Gastroesophageal sphincter (tissue), 4 donors: ENCODE data around the gene CPA1. TPM values are rescaled to one million over a fixed set of nuclear protein-coding genes. Genes with fewer than 3 reads are reported as not detected.

Experiments
- ATAC-seq: fragments of 150-250 bp; one replicate; pipeline ENCODE4 v1.9.1; 2016; ENCODE audit warnings: mild to moderate bottlenecking, moderate library complexity
- H3K27ac ChIP-seq, 4 donors: fragments of 200-600 bp; sonication (generic) in 3 of 4; 1 replicate in 3 of 4; 2 replicates in 1 of 4; pipeline ENCODE4 v1.5.1; 2016 to 2019
- H3K27me3 ChIP-seq: fragments of 200-600 bp; sonication (generic); one replicate; pipeline ENCODE4 v1.5.1; 2019
- H3K36me3 ChIP-seq, 2 donors: fragments of 200-600 bp; sonication (generic); one replicate each; pipeline ENCODE4 v1.5.1; 2019; ENCODE audit warnings: control low read depth in 1 of 2
- H3K4me1 ChIP-seq, 3 donors: fragments of 200-600 bp; sonication (generic); 1 replicate in 2 of 3; 2 replicates in 1 of 3; pipeline ENCODE4 v1.5.1; 2016 to 2019; ENCODE audit warnings: control low read depth in 2 of 3
- H3K4me3 ChIP-seq, 2 donors: fragments of 200-600 bp; sonication (generic); one replicate each; pipeline ENCODE4 v1.5.1; 2019; ENCODE audit warnings: mild to moderate bottlenecking in 1 of 2, moderate library complexity in 1 of 2
- H3K9me3 ChIP-seq, 3 donors: fragments of 200-600 bp; sonication (generic); one replicate each; pipeline ENCODE4 v1.5.1; 2017 to 2019; ENCODE audit warnings: control low read depth in 2 of 3
- CTCF ChIP-seq, 4 experiments: fragments of 200-600 bp in 2 of 4; fragments of 450-650 bp in 2 of 4; sonication (generic) in 1 of 4; IDR thresholded peaks; one replicate each; pipeline ENCODE4 v1.5.1; 2017 to 2019; ENCODE audit warnings: antibody characterized with exemption in 4 of 4, mild to moderate bottlenecking in 2 of 4, moderate library complexity in 2 of 4
- EP300 ChIP-seq: sonication (generic); formaldehyde crosslinking; IDR thresholded peaks from one replicate; pipeline ENCODE4 v1.6.1; 2017; ENCODE audit warnings: antibody characterized with exemption, mild to moderate bottlenecking
- POLR2A ChIP-seq, 2 donors: fragments of 450-650 bp; IDR thresholded peaks; one replicate each; pipeline ENCODE4 v1.6.1; 2017; ENCODE audit warnings: antibody characterized with exemption in 2 of 2, mild to moderate bottlenecking in 2 of 2, moderate library complexity in 1 of 2
- POLR2AphosphoS5 ChIP-seq: sonication (generic); formaldehyde crosslinking; IDR thresholded peaks from one replicate; pipeline ENCODE4 v1.6.1; 2017; ENCODE audit warnings: antibody characterized with exemption
- WGBS, 2 donors: methylation state at CpG; one replicate each; pipeline ENCODE4 v1.1.5; 2018; ENCODE audit warnings: low coverage in 1 of 2; 5-methylcytosine and 5-hydroxymethylcytosine counted together
- total RNA-seq, 4 donors: library from RNA; depleted of rRNA; stranded (reverse); fragments of >200 nt; gene quantifications; one replicate each; pipeline ENCODE4 v1.1.0, GENCODE V29; 2016

The CPA1 gene
- total RNA-seq, 4 donors from 2014 or later, result 0.42 TPM; not detected in 3

DNA sequence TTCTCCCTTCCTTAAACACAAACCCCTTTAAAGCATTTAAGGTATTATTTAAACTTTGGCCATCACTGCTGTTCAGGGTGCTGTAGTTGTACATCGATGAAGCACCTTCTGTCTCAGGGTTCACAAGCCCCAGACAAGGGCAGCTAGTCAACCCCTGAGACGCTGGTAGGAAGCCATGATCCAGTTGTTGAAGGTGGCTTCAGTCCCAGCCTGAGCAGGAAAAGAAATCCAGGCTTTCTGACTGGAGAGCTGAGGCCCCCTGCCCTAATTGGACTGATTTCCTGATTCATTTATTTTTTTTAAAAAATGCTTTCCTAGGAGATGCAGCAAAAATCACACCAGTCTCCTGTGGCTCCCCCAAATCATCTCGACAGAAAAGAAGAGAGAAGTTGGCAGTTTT is 15.8 kb downstream of the CPA1 start:
- TF ChIP-seq POLR2A (IDR thresholded peaks at IDR 0.05) (no peak), CTCF (IDR thresholded peaks at IDR 0.05) (no peak), EP300 (no peak), POLR2AphosphoS5 (no peak)
- Histone ChIP-seq H3K9me3 (no peaks in the 10 kb centered on the region), H3K4me1 (peaks cover 0 to 7% (median 0%) of the 10 kb centered on the region in 3 donors), H3K27ac (no peak overlapping the region), H3K36me3 (peaks cover 0 to 21% of the 10 kb centered on the region in 2 donors), H3K27me3 (no peaks in the 10 kb centered on the region), H3K4me3 (no peak overlapping the region)
- 48 to 65% methylated on average over 2 to 3 of the region's 3 CpGs for WGBS, 2 donors
- ATAC-seq, result no peak

GRCh38 chr7:130397051-130397757 is 16.9 kb downstream of the CPA1 start:
- no peak for ATAC-seq
- peaks cover 0 to 7% (median 0%) of the 10 kb centered on the region in 3 donors for H3K4me1 ChIP-seq
- TF ChIP-seq CTCF (IDR thresholded peaks at IDR 0.05), result no peak
- no peak for TF ChIP-seq POLR2AphosphoS5
- TF ChIP-seq EP300, result no peak
- TF ChIP-seq POLR2A (IDR thresholded peaks at IDR 0.05), result no peak
- no peaks in the 10 kb centered on the region for H3K27me3 ChIP-seq
- no peak overlapping the region for H3K27ac ChIP-seq
- no peak overlapping the region for H3K4me3 ChIP-seq
- H3K36me3 ChIP-seq, result peaks cover 0 to 22% of the 10 kb centered on the region in 2 donors
- 66 to 74% methylated on average over 7 of the region's 7 CpGs for WGBS, 2 donors
- H3K9me3 ChIP-seq, result no peaks in the 10 kb centered on the region

GRCh38 chr7:130397758-130398073 is 17.4 kb downstream of the CPA1 start:
- peaks cover 0 to 27% of the 10 kb centered on the region in 2 donors for H3K36me3 ChIP-seq
- no peaks in the 10 kb centered on the region for H3K27me3 ChIP-seq
- no peak for ATAC-seq
- no peak overlapping the region for H3K4me3 ChIP-seq
- TF ChIP-seq EP300 (no peak), POLR2A (IDR thresholded peaks at IDR 0.05) (no peak), CTCF (IDR thresholded peaks at IDR 0.05) (no peak), POLR2AphosphoS5 (no peak)
- peaks cover 0 to 2% (median 0%) of the 10 kb centered on the region in 3 donors for H3K4me1 ChIP-seq
- 89 to 95% methylated on average over 3 of the region's 3 CpGs for WGBS, 2 donors
- H3K9me3 ChIP-seq, result no peaks in the 10 kb centered on the region
- H3K27ac ChIP-seq, result no peak overlapping the region

DNA sequence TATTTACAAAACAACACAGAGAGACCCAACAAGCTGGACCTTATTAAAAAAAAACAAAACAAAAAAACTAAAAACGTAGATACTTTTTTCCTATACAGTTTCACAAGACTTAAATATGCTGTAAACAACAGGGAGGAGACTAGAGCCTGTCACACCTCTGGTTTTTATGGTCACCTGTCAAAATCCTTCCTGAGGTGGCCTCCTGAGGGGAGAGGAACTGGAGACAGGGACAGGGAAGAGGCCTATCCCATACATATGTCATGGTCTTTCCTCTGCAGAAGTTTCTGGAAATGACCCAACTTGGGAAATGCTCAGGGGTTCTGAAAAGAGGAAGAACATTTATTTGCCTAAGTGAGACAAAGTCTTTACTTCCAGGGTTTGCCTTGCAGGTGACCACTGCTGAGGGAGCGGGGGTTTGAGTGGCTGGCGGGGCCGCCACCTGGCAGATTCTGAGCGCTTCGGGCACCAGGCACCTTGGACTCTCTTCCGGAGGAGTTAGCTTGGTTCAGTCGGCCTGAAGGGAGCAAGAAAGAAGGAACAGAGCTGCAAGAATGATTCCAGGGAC is 18.3 kb downstream of the CPA1 start:
- no peak overlapping the region for H3K4me3 ChIP-seq
- WGBS, 2 donors, result 72 to 86% methylated on average over 2 to 8 of the region's 8 CpGs
- H3K27me3 ChIP-seq, result no peaks in the 10 kb centered on the region
- ATAC-seq, result no peak
- no peaks in the 10 kb centered on the region for H3K4me1 ChIP-seq
- H3K36me3 ChIP-seq, result peaks cover 0 to 34% of the 10 kb centered on the region in 2 donors
- H3K9me3 ChIP-seq, result no peaks in the 10 kb centered on the region
- H3K27ac ChIP-seq, result no peak overlapping the region
- no peak for TF ChIP-seq CTCF (IDR thresholded peaks at IDR 0.05)
- no peak for TF ChIP-seq POLR2AphosphoS5
- TF ChIP-seq POLR2A (IDR thresholded peaks at IDR 0.05), result no peak
- TF ChIP-seq EP300, result no peak

- peak; percentile 73 for ATAC-seq
- Histone ChIP-seq H3K9me3 (no peaks in the 10 kb centered on the region), H3K36me3 (peaks cover 0 to 43% of the 10 kb centered on the region in 2 donors), H3K4me1 (no peaks in the 10 kb centered on the region), H3K27me3 (no peaks in the 10 kb centered on the region), H3K4me3 (no peak overlapping the region), H3K27ac (no peak overlapping the region)
- TF ChIP-seq POLR2A (IDR thresholded peaks at IDR 0.05) (no peak), POLR2AphosphoS5 (peak; percentile 22), CTCF (IDR thresholded peaks at IDR 0.05) (no peak)
- WGBS, 2 donors, result 53 to 67% methylated on average over 1 to 3 of the region's 4 CpGs
Measured at GRCh38 chr7:130400120-130400572, 19.9 kb downstream of the CPA1 start.
